ENCODE measurements around the gene PGM2L1.

- TF ChIP-seq POLR2A (IDR thresholded peaks at IDR 0.05; ENCODE audit: low read length) = no peak
- no peak for TF ChIP-seq GATA1 (IDR thresholded peaks at IDR 0.05; ENCODE audit: low read depth, low read length)
Observed at GRCh38 chr11:74288161-74288560, 110.1 kb downstream of the PGM2L1 start.

Data from erythroblast (primary cell).